Measurements from ENCODE around the gene CTSH. TPM values are rescaled to one million over a fixed set of nuclear protein-coding genes. Genes with fewer than 3 reads are reported as not detected.

The CTSH gene
- total RNA-seq, 1 experiment from 2014 or later: 178 TPM

GRCh38 chr15:78943692-78944091 is 1.2 kb downstream of the CTSH start:
- Histone ChIP-seq H3K27ac (ENCODE audit: low read length) (peak overlapping the region; percentile 84), H3K4me1 (ENCODE audit: control insufficient read depth, insufficient read depth, low read length) (peaks cover 25% of the 10 kb centered on the region; the same call in 1 of the 2 replicates), H3K4me3 (ENCODE audit: low read depth in 2 of 2, low read length in 2 of 2) (peak overlapping the region; percentile 72 to 80), H3K9me3 (ENCODE audit: control insufficient read depth, insufficient read depth, low read depth, low read length) (no peaks in the 10 kb centered on the region), H3K36me3 (ENCODE audit: control insufficient read depth, insufficient read depth, low read length) (no peaks in the 10 kb centered on the region), H3K27me3 (ENCODE audit: control insufficient read depth, insufficient read depth, low read length) (no peaks in the 10 kb centered on the region)
- DNase-seq (ENCODE audit: low read depth, low spot score) (no peak), ATAC-seq (peak; percentile 5; the same call in 1 of the 2 replicates)
- TF ChIP-seq, protein P1, sequence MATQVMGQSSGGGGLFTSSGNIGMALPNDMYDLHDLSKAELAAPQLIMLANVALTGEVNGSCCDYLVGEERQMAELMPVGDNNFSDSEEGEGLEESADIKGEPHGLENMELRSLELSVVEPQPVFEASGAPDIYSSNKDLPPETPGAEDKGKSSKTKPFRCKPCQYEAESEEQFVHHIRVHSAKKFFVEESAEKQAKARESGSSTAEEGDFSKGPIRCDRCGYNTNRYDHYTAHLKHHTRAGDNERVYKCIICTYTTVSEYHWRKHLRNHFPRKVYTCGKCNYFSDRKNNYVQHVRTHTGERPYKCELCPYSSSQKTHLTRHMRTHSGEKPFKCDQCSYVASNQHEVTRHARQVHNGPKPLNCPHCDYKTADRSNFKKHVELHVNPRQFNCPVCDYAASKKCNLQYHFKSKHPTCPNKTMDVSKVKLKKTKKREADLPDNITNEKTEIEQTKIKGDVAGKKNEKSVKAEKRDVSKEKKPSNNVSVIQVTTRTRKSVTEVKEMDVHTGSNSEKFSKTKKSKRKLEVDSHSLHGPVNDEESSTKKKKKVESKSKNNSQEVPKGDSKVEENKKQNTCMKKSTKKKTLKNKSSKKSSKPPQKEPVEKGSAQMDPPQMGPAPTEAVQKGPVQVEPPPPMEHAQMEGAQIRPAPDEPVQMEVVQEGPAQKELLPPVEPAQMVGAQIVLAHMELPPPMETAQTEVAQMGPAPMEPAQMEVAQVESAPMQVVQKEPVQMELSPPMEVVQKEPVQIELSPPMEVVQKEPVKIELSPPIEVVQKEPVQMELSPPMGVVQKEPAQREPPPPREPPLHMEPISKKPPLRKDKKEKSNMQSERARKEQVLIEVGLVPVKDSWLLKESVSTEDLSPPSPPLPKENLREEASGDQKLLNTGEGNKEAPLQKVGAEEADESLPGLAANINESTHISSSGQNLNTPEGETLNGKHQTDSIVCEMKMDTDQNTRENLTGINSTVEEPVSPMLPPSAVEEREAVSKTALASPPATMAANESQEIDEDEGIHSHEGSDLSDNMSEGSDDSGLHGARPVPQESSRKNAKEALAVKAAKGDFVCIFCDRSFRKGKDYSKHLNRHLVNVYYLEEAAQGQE (IDR thresholded peaks at IDR 0.05; ENCODE audit: insufficient read depth in 1 of 2, low read depth in 2 of 2, low read length in 1 of 2): no peak
- TF ChIP-seq, protein P2, sequence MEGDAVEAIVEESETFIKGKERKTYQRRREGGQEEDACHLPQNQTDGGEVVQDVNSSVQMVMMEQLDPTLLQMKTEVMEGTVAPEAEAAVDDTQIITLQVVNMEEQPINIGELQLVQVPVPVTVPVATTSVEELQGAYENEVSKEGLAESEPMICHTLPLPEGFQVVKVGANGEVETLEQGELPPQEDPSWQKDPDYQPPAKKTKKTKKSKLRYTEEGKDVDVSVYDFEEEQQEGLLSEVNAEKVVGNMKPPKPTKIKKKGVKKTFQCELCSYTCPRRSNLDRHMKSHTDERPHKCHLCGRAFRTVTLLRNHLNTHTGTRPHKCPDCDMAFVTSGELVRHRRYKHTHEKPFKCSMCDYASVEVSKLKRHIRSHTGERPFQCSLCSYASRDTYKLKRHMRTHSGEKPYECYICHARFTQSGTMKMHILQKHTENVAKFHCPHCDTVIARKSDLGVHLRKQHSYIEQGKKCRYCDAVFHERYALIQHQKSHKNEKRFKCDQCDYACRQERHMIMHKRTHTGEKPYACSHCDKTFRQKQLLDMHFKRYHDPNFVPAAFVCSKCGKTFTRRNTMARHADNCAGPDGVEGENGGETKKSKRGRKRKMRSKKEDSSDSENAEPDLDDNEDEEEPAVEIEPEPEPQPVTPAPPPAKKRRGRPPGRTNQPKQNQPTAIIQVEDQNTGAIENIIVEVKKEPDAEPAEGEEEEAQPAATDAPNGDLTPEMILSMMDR (IDR thresholded peaks at IDR 0.05): no peak
- in situ Hi-C loops (cut with HindIII; ENCODE audit: low pct_unique_long_range_greater_than_20kb, low sequenced_read_pairs) (no loop called here), intact Hi-C loops (cut with micrococcal nuclease; ENCODE audit: unreplicated experiment) (no loop called here)
- ChIA-PET POLR2A (no interaction called here), CTCF (no interaction called here)
- BruUV-seq (replicated peaks): no TSS peak

DNA sequence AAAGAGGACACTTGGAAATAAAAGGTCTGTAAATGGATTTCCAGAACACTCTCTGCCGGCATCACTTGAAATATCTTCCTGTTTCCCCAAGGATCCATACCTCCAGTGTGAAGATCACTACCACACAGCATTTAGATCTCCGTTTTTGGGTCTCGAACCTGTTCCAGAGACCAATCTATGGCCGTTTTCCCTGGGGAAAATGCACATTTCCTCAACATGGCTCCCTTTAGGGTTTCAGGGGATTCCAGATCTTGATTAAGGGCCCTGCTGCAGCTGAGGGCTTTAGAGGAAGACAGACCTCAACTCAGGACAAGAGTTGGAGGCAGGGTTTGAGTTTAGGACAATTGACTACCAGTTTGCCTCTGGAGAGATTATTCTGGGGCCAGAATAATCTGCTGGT is 2.1 kb downstream of the CTSH start:
- TF ChIP-seq, protein P1 (IDR thresholded peaks at IDR 0.05; ENCODE audit: insufficient read depth in 1 of 2, low read depth in 2 of 2, low read length in 1 of 2): no peak
- TF ChIP-seq, protein P2 (IDR thresholded peaks at IDR 0.05): no peak
- TF ChIP-seq POLR2AphosphoS5 (IDR thresholded peaks at IDR 0.05; ENCODE audit: low read depth, low read length) (no peak), SIN3A (IDR thresholded peaks at IDR 0.05; ENCODE audit: borderline replicate concordance, insufficient read depth, low read depth, low read length) (no peak), TCF7L2 (IDR thresholded peaks at IDR 0.05; ENCODE audit: low read depth, low read length) (no peak)
- intact Hi-C loops (cut with micrococcal nuclease; ENCODE audit: unreplicated experiment) (no loop called here), in situ Hi-C loops (cut with HindIII; ENCODE audit: low pct_unique_long_range_greater_than_20kb, low sequenced_read_pairs) (no loop called here)
- ChIA-PET POLR2A (no interaction called here), CTCF (no interaction called here)
- no peak for ATAC-seq
- Histone ChIP-seq H3K36me3 (ENCODE audit: control insufficient read depth, insufficient read depth, low read length) (no peaks in the 10 kb centered on the region), H3K27me3 (ENCODE audit: control insufficient read depth, insufficient read depth, low read length) (no peaks in the 10 kb centered on the region), H3K9me3 (ENCODE audit: control insufficient read depth, insufficient read depth, low read depth, low read length) (no peaks in the 10 kb centered on the region), H3K27ac (ENCODE audit: low read length) (peak overlapping the region; percentile 60), H3K4me1 (ENCODE audit: control insufficient read depth, insufficient read depth, low read length) (peaks cover 20% of the 10 kb centered on the region; the same call in 1 of the 2 replicates), H3K4me3 (ENCODE audit: low read depth in 2 of 2, low read length in 2 of 2) (peak overlapping the region in 1 of 2 experiments; percentile 4; a peak in 1 of 4 replicates)
- no peak for DNase-seq (ENCODE audit: low read depth, low spot score)
- BruUV-seq (replicated peaks): TSS peak; percentile 44

All from Panc1 (cell line).